Tibial artery (tissue), 4 donors: ENCODE measurements around the gene SLC44A3.
A peak's percentile ranks its signal among the peaks of the same experiment; 100 is the strongest.

Source experiments
- DNase-seq, 2 donors: peaks; one replicate each; pipeline ENCODE4 v3.0.0-alpha.2; 2019
- H3K27ac ChIP-seq, 2 donors: fragments of 200-600 bp; sonication (generic) in 1 of 2; 1 replicate in 1 of 2; 2 replicates in 1 of 2; pipeline ENCODE4 v1.5.1; 2018 to 2019; ENCODE audit warnings: mild to moderate bottlenecking in 1 of 2
- H3K27me3 ChIP-seq, 2 donors: fragments of 200-600 bp; sonication (generic) in 1 of 2; one replicate each; pipeline versions ENCODE4 v1.5.1 to v1.6.0; 2016 to 2019
- H3K36me3 ChIP-seq, 3 donors: fragments of 200-600 bp; sonication (generic) in 2 of 3; one replicate each; pipeline ENCODE4 v1.5.1; 2016 to 2019; ENCODE audit warnings: mild to moderate bottlenecking in 2 of 3
- H3K4me1 ChIP-seq, 4 donors: fragments of 200-600 bp; sonication (generic) in 2 of 4; 1 replicate in 3 of 4; 2 replicates in 1 of 4; pipeline ENCODE4 v1.5.1; 2016 to 2019
- H3K4me3 ChIP-seq, 2 donors: fragments of 200-600 bp; sonication (generic) in 1 of 2; 1 replicate in 1 of 2; 2 replicates in 1 of 2; pipeline ENCODE4 v1.5.1; 2018 to 2019; ENCODE audit warnings: mild to moderate bottlenecking in 2 of 2
- H3K9me3 ChIP-seq, 3 donors: fragments of 200-600 bp; sonication (generic) in 1 of 3; one replicate each; pipeline ENCODE4 v1.5.1; 2016 to 2019
- intact Hi-C: fragments of 100-400 bp; cut with DNase I; formaldehyde crosslinking; loops from one replicate; pipeline ENCODE4 v1.15.0; 2023; ENCODE audit warnings: low total_unique reads
- TF ChIP-seq, protein P1 (sequence below), 2 experiments: fragments of 200-600 bp in 1 of 2; fragments of 450-650 bp in 1 of 2; IDR thresholded peaks; one replicate each; pipeline ENCODE4 v1.5.1; 2017 to 2019; ENCODE audit warnings: antibody characterized with exemption in 2 of 2, mild to moderate bottlenecking in 1 of 2, moderate library complexity in 1 of 2

The SLC44A3 gene

DNA sequence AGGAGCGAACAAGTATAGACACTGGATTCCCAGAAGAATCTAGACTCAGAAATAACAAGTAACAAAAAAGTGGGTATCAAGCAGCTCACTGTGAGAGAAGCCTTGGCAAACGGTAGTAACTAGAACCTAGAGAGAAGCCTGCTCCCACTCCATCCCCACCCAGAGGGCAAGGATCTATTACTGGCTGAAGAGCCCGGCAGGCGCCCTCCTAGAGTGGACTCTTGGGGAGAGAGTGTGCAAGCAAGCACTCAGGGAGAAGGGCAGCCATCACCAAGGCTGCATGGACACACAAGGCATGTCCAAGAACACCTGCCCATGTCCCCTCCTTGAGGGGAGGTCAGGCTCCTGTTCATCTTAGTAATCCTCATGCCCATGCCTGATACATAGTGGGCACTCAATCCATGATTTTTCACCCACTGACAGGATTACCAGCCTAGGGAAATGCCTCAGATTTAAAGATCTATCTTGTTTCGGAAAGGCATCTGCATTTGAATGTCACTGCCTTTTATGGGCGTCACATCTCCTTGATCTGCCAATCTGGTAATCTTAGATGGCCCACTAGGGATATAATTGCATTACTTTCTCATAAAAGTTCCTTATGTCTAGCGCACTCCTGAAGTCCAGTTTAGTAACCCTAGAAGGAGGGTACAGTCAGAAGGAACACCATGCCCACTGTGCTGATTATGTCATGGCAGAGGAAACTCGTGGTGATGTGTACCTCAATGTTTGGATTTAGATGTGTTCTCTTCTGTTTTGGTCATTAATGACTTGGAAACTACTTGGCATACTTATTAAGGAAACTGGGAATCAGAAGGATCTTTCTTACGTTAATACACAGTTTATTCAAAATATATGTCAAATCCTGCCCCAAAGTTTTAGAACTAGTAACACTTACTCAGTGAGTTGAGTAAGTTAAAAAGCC, 92.4 kb downstream of the SLC44A3 start:
- Histone ChIP-seq H3K36me3 (no peaks in the 10 kb centered on the region), H3K9me3 (no peaks in the 10 kb centered on the region), H3K27ac (peak overlapping the region; percentile 31 to 36), H3K27me3 (no peaks in the 10 kb centered on the region), H3K4me3 (no peak overlapping the region), H3K4me1 (peaks cover 0 to 99% (median 47%) of the 10 kb centered on the region in 4 donors)
- TF ChIP-seq, protein P1, sequence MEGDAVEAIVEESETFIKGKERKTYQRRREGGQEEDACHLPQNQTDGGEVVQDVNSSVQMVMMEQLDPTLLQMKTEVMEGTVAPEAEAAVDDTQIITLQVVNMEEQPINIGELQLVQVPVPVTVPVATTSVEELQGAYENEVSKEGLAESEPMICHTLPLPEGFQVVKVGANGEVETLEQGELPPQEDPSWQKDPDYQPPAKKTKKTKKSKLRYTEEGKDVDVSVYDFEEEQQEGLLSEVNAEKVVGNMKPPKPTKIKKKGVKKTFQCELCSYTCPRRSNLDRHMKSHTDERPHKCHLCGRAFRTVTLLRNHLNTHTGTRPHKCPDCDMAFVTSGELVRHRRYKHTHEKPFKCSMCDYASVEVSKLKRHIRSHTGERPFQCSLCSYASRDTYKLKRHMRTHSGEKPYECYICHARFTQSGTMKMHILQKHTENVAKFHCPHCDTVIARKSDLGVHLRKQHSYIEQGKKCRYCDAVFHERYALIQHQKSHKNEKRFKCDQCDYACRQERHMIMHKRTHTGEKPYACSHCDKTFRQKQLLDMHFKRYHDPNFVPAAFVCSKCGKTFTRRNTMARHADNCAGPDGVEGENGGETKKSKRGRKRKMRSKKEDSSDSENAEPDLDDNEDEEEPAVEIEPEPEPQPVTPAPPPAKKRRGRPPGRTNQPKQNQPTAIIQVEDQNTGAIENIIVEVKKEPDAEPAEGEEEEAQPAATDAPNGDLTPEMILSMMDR (IDR thresholded peaks at IDR 0.05), result no peak
- intact Hi-C loops, result no loop called here
- DNase-seq, result no peak

DNA sequence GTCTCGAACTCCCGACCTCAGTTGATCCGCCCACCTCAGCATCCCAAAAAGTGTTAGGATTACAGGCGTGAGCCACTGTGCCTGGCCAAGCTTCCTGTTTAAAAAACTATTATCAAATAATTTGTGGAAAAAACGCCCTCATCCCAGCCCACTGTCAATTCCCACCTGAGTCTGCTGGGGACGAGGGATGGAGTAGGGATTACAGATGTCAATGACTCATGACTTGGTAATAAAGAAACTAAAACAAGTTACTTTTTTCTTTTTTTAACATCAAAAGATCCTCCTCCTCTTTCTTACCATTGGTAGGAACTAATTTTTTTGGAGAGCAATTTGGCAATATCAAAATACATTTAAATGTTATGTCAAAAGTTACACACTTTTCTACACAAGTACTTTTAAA, 97.1 kb downstream of the SLC44A3 start:
- Histone ChIP-seq H3K36me3 (no peaks in the 10 kb centered on the region), H3K27ac (no peak overlapping the region), H3K27me3 (no peaks in the 10 kb centered on the region), H3K4me3 (no peak overlapping the region), H3K9me3 (no peaks in the 10 kb centered on the region), H3K4me1 (peaks cover 0 to 100% (median 51%) of the 10 kb centered on the region in 4 donors)
- intact Hi-C loops, result no loop called here
- TF ChIP-seq, protein P1 (IDR thresholded peaks at IDR 0.05), result no peak
- no peak for DNase-seq

DNA sequence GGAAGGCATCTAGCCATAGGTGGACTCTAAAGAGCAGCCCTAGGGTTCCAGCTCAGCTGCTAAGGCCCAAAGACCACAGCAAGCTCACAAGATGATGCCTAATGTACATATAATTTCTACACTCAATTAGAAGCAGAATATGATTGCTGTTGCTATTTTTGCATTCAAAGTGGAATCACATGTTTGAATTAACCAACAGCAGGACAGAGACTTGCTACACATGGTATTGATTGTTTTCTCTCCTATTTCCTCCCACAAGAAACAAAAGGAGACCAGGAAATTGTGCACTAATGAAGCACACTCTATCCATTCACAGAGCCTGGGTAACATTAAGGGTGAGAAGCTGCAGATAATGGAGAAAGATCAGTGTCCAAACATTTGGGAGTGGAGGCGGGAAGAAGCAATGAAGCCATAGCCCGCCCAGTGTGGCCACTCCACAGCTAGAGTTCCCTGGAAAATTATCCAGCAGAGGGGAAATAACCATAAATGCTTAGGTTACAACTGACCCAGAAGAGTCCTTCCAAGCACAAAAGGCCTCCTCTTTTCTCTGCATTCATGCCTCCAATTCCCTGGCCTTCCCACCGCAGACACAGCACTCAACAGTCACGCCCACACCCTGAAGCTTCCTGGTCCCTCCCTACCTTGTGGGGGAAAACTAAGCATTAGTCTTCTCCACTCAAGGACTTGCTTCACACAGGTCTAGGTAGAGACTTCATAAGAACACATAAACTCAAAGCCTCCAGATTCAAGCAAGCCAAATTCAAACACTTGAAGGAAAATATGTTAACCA, 99.3 kb downstream of the SLC44A3 start:
- no peak for DNase-seq
- Histone ChIP-seq H3K27ac (peak overlapping the region; percentile 1 to 41), H3K4me3 (peak overlapping the region in 1 of 2 donors; percentile 8), H3K27me3 (no peaks in the 10 kb centered on the region), H3K4me1 (peaks cover 0 to 100% (median 49%) of the 10 kb centered on the region in 4 donors), H3K36me3 (no peaks in the 10 kb centered on the region), H3K9me3 (no peaks in the 10 kb centered on the region)
- intact Hi-C loops, result no loop called here
- TF ChIP-seq, protein P1 (IDR thresholded peaks at IDR 0.05), result no peak

GRCh38 chr1:94920061-94920460, 99.9 kb downstream of the SLC44A3 start:
- DNase-seq, result no peak
- Histone ChIP-seq H3K4me3 (peak overlapping the region in 1 of 2 donors; percentile 8), H3K36me3 (no peaks in the 10 kb centered on the region), H3K9me3 (no peaks in the 10 kb centered on the region), H3K27me3 (no peaks in the 10 kb centered on the region), H3K27ac (peak overlapping the region; percentile 1 to 41), H3K4me1 (peaks cover 0 to 100% (median 49%) of the 10 kb centered on the region in 4 donors)
- intact Hi-C loops, result no loop called here
- TF ChIP-seq, protein P1 (IDR thresholded peaks at IDR 0.05), result peak in 1 of 2 experiments; percentile 8

GRCh38 chr1:94921977-94922376, 101.8 kb downstream of the SLC44A3 start:
- TF ChIP-seq, protein P1 (IDR thresholded peaks at IDR 0.05), result no peak

More at GRCh38 chr1:94921977-94922376, 101.8 kb downstream of the SLC44A3 start:
- DNase-seq, result no peak
- Histone ChIP-seq H3K4me3 (peak overlapping the region; percentile 4 to 93), H3K36me3 (peaks cover 0 to 2% (median 0%) of the 10 kb centered on the region in 3 donors), H3K27me3 (no peaks in the 10 kb centered on the region), H3K9me3 (no peaks in the 10 kb centered on the region), H3K27ac (peak overlapping the region in 1 of 2 donors; percentile 99), H3K4me1 (peaks cover 0 to 81% (median 39%) of the 10 kb centered on the region in 4 donors)
- intact Hi-C loops, result no loop called here
